SK-N-MC (cell line): Measurements from ENCODE around the gene HIBCH.

Source experiments
- EZH2 ChIP-seq: fragments of 200-600 bp; sonication (generic); IDR thresholded peaks from one replicate; pipeline ENCODE4 v1.6.1; 2017; ENCODE audit warnings: antibody characterized with exemption
- FOXP2 ChIP-seq: optimal IDR thresholded peaks from 2 replicates; pipeline ENCODE3; 2011; ENCODE audit warnings: mild to moderate bottlenecking, moderate library complexity; ENCODE audit not compliant: insufficient read depth; ENCODE audit errors: extremely low read length, control extremely low read depth
- POLR2AphosphoS5 ChIP-seq: IDR thresholded peaks from 2 replicates; pipeline ENCODE4 v1.6.1; 2012; ENCODE audit warnings: mild to moderate bottlenecking, low read depth, low read length, borderline replicate concordance

GRCh38 chr2:190173392-190173791 lies 146.2 kb downstream of the HIBCH start:
- TF ChIP-seq EZH2 (no peak), POLR2AphosphoS5 (no peak), FOXP2 (no peak)
